HepG2 (cell line): Measurements from ENCODE around the gene TRMT1L. TPM values are rescaled to one million over a fixed set of nuclear protein-coding genes. Genes with fewer than 3 reads are reported as not detected.

Experiments
- ARNTL ChIP-seq: sonication (generic); formaldehyde crosslinking; IDR thresholded peaks from 2 replicates; pipeline ENCODE4 v1.4.0; 2020; ENCODE audit warnings: mild to moderate bottlenecking, missing genetic modification reagents
- ATRX ChIP-seq: sonication (generic); formaldehyde crosslinking; IDR thresholded peaks from 2 replicates; pipeline ENCODE4 v1.4.0; 2020; ENCODE audit warnings: missing genetic modification reagents, borderline replicate concordance
- CBX5 ChIP-seq: sonication (generic); formaldehyde crosslinking; IDR thresholded peaks from 2 replicates; pipeline ENCODE4 v1.4.0; 2020; ENCODE audit warnings: missing genetic modification reagents, borderline replicate concordance
- CSRNP2 ChIP-seq: sonication (generic); formaldehyde crosslinking; conservative IDR thresholded peaks from 2 replicates; pipeline ENCODE4 v1.8.0; 2022; ENCODE audit warnings: low read depth, missing genetic modification reagents
- FOXP1 ChIP-seq, 2 experiments: fragments of 450-650 bp in 1 of 2; IDR thresholded peaks; 2 replicates each; pipeline ENCODE4 v1.6.1; 2017 to 2018; ENCODE audit warnings: antibody characterized with exemption in 1 of 2
- HDAC1 ChIP-seq: sonication (generic); formaldehyde crosslinking; IDR thresholded peaks from 2 replicates; pipeline ENCODE4 v1.5.1; 2020; ENCODE audit warnings: mild to moderate bottlenecking, missing genetic modification reagents
- JUNB ChIP-seq: sonication (generic); formaldehyde crosslinking; IDR thresholded peaks from 2 replicates; pipeline ENCODE4 v1.8.0; 2022; ENCODE audit warnings: missing genetic modification reagents, mild to moderate bottlenecking, borderline replicate concordance
- NFE2L2 ChIP-seq: fragments of 150-350 bp; IDR thresholded peaks from 2 replicates; pipeline ENCODE4 v1.6.1; 2014; ENCODE audit warnings: low read length
- PAWR ChIP-seq: sonication (generic); formaldehyde crosslinking; IDR thresholded peaks from 2 replicates; pipeline ENCODE4 v1.4.0; 2020; ENCODE audit warnings: missing genetic modification reagents, mild to moderate bottlenecking, borderline replicate concordance
- POLR2G ChIP-seq: fragments of 200-400 bp; formaldehyde crosslinking; IDR thresholded peaks from 2 replicates; pipeline ENCODE4 v1.6.1; 2018; ENCODE audit warnings: mild to moderate bottlenecking, low read depth, low read length, moderate library complexity
- PRPF4 ChIP-seq: fragments of 200-400 bp; formaldehyde crosslinking; IDR thresholded peaks from 2 replicates; pipeline ENCODE4 v1.6.1; 2016; ENCODE audit warnings: low read length, low read depth; ENCODE audit not compliant: poor library complexity, severe bottlenecking
- RELA ChIP-seq: sonication (generic); formaldehyde crosslinking; IDR thresholded peaks from 2 replicates; pipeline ENCODE4 v1.4.0; 2020; ENCODE audit warnings: missing genetic modification reagents
- RFXAP ChIP-seq: sonication (generic); formaldehyde crosslinking; IDR thresholded peaks from 2 replicates; pipeline ENCODE4 v1.4.0; 2020; ENCODE audit warnings: missing genetic modification reagents, borderline replicate concordance
- SMAD3 ChIP-seq: sonication (generic); formaldehyde crosslinking; IDR thresholded peaks from 2 replicates; pipeline ENCODE4 v1.4.0; 2020; ENCODE audit warnings: missing genetic modification reagents
- SMAD9 ChIP-seq: sonication (generic); formaldehyde crosslinking; IDR thresholded peaks from 2 replicates; pipeline ENCODE4 v1.5.1; 2020; ENCODE audit warnings: mild to moderate bottlenecking, missing genetic modification reagents
- TBL1XR1 ChIP-seq: fragments of 150-350 bp; IDR thresholded peaks from 2 replicates; pipeline ENCODE4 v1.6.1; 2014; ENCODE audit warnings: borderline replicate concordance, low read length; ENCODE audit not compliant: partially characterized antibody
- TFDP1 ChIP-seq: IDR thresholded peaks from 2 replicates; pipeline ENCODE4 v1.6.1; 2016; ENCODE audit warnings: missing compliant biosample characterization, missing genetic modification reagents, borderline replicate concordance
- ZBED4 ChIP-seq: sonication (generic); formaldehyde crosslinking; IDR thresholded peaks from 2 replicates; pipeline ENCODE4 v1.4.0; 2020; ENCODE audit warnings: missing genetic modification reagents, borderline replicate concordance
- ZFP36L1 ChIP-seq: sonication (generic); formaldehyde crosslinking; IDR thresholded peaks from 2 replicates; pipeline ENCODE4 v1.8.0; 2022; ENCODE audit warnings: mild to moderate bottlenecking, missing genetic modification reagents, moderate library complexity
- ZFYVE20 ChIP-seq: sonication (generic); formaldehyde crosslinking; IDR thresholded peaks from 2 replicates; pipeline ENCODE4 v1.8.0; 2023; ENCODE audit warnings: low read depth, mild to moderate bottlenecking, moderate library complexity, missing genetic modification reagents, borderline replicate concordance
- ZNF552 ChIP-seq: sonication (generic); formaldehyde crosslinking; IDR thresholded peaks from 2 replicates; pipeline ENCODE4 v1.9.0; 2022; ENCODE audit warnings: missing genetic modification reagents, mild to moderate bottlenecking, borderline replicate concordance
- ZNF709 ChIP-seq: sonication (generic); formaldehyde crosslinking; IDR thresholded peaks from 2 replicates; pipeline ENCODE4 v1.5.0; 2020; ENCODE audit warnings: mild to moderate bottlenecking, missing genetic modification reagents
- ZNF761 ChIP-seq: sonication (generic); formaldehyde crosslinking; conservative IDR thresholded peaks from 2 replicates; pipeline ENCODE4 v1.4.0; 2020; ENCODE audit warnings: mild to moderate bottlenecking, missing genetic modification reagents
- ZSCAN31 ChIP-seq: sonication (generic); formaldehyde crosslinking; IDR thresholded peaks from 2 replicates; pipeline ENCODE4 v1.5.0; 2020; ENCODE audit warnings: low read depth, mild to moderate bottlenecking, missing genetic modification reagents
- polyA plus RNA-seq, 8 experiments: library from polyadenylated mRNA; depleted of rRNA in 3 of 8; stranded (reverse) in 7 of 8; unstranded in 1 of 8; fragments of >200 nt; fragmentation: Illumina TruSeq in 4 of 8; extraction: Trizol in 4 of 8; gene quantifications; 2 replicates each; pipeline versions ENCODE4 v1.2.1 to v1.2.3, GENCODE V29; 2011 to 2016; ENCODE audit warnings: low read depth in 4 of 8, missing spikeins in 1 of 8, mixed read lengths in 1 of 8; ENCODE audit not compliant: insufficient read depth in 1 of 8
- total RNA-seq, 5 experiments: library from RNA; depleted of rRNA; stranded (reverse); fragments of >200 nt; fragmentation: Illumina TruSeq; extraction: Trizol; gene quantifications; 2 replicates each; pipeline ENCODE4 v1.2.3, GENCODE V29; 2016; ENCODE audit warnings: low read depth in 1 of 5

The TRMT1L gene
- total and polyA plus RNA-seq, 2 of the 13 experiments (the other 11 are each of a cell fraction or from before 2014, with no cell fraction given), result 17.9 to 19.2 TPM

GRCh38 chr1:185156854-185157598, at the start of gene TRMT1L, which contains the start of gene SWT1 (continued):
- no peak for TF ChIP-seq JUNB (CRISPR knock-in tag)
- TF ChIP-seq PRPF4, result no peak
- peak; percentile 55 for TF ChIP-seq HDAC1 (CRISPR knock-in tag)
- no peak for TF ChIP-seq ATRX (CRISPR knock-in tag)
- 0 out of 2 replicates have a peak, but pooled peaks have one; percentile 23 for TF ChIP-seq NFE2L2
- peak; percentile 47; the same call in 1 of the 2 replicates for TF ChIP-seq ZNF761 (CRISPR knock-in tag)
- TF ChIP-seq RFXAP (CRISPR knock-in tag), result peak; percentile 97
- TF ChIP-seq ZNF552 (CRISPR knock-in tag), result 0 out of 2 replicates have a peak, but pooled peaks have one; percentile 56
- no peak for TF ChIP-seq ZNF709 (CRISPR knock-in tag)
- no peak for TF ChIP-seq RELA (CRISPR knock-in tag)
- TF ChIP-seq SMAD3, result no peak
- TF ChIP-seq TBL1XR1, result no peak
- no peak for TF ChIP-seq ZFYVE20 (CRISPR knock-in tag)
- TF ChIP-seq ARNTL (CRISPR knock-in tag), result peak; percentile 45; the same call in 1 of the 2 replicates
- TF ChIP-seq SMAD9 (CRISPR knock-in tag), result no peak
- peak; percentile 71; the same call in 1 of the 2 replicates for TF ChIP-seq ZBED4
- TF ChIP-seq TFDP1 (CRISPR knock-in tag), result no peak
- TF ChIP-seq CBX5 (CRISPR knock-in tag), result no peak
- no peak for TF ChIP-seq CSRNP2 (CRISPR knock-in tag)
- peak; percentile 88 for TF ChIP-seq POLR2G
- no peak for TF ChIP-seq ZFP36L1 (CRISPR knock-in tag)
- no peak for TF ChIP-seq FOXP1 (IDR thresholded peaks at IDR 0.05)
- no peak for TF ChIP-seq FOXP1 (CRISPR knock-in tag; IDR thresholded peaks at IDR 0.05)
- no peak for TF ChIP-seq PAWR
- TF ChIP-seq ZSCAN31 (CRISPR knock-in tag), result peak; percentile 44; the same call in 1 of the 2 replicates
